Fibroblast of skin of right quadriceps (primary cell): Measurements from ENCODE around the gene PAPPA2.
A peak's percentile ranks its signal among the peaks of the same experiment; 100 is the strongest.

ENCODE experiments used
- DNase-seq: peaks from one replicate; pipeline ENCODE4 v3.0.0-alpha.2; 2013

PAPPA2 gene

GRCh38 chr1:176869577-176869976, 406.6 kb downstream of the PAPPA2 start:
- DNase-seq = no peak

- DNase-seq = no peak
Observed at GRCh38 chr1:176876966-176877515, 414.1 kb downstream of the PAPPA2 start.

GRCh38 chr1:176877557-176877956, 414.6 kb downstream of the PAPPA2 start:
- DNase-seq = no peak

GRCh38 chr1:176878750-176879536, 416.0 kb downstream of the PAPPA2 start:
- DNase-seq = no peak

- DNase-seq = no peak
Observed at GRCh38 chr1:176879784-176880620, 417.0 kb downstream of the PAPPA2 start.

- DNase-seq = peak; percentile 69
Observed at GRCh38 chr1:176880955-176881595, 418.1 kb downstream of the PAPPA2 start.

GRCh38 chr1:176884286-176884685, 421.3 kb downstream of the PAPPA2 start:
- DNase-seq = no peak

- DNase-seq = no peak
Observed at GRCh38 chr1:176884911-176885310, 421.9 kb downstream of the PAPPA2 start.

GRCh38 chr1:176885341-176885740, 422.4 kb downstream of the PAPPA2 start:
- DNase-seq = no peak

GRCh38 chr1:176885751-176886150, 422.8 kb downstream of the PAPPA2 start:
- peak; percentile 77 for DNase-seq

- DNase-seq = no peak
Observed at GRCh38 chr1:176888471-176889032, 425.6 kb downstream of the PAPPA2 start.

- no peak for DNase-seq
Observed at GRCh38 chr1:176893625-176894352, 430.8 kb downstream of the PAPPA2 start.

- DNase-seq = no peak
Observed at GRCh38 chr1:176894450-176894849, 431.5 kb downstream of the PAPPA2 start.
